ENCODE results near the gene VDAC1. TPM values are rescaled to one million over a fixed set of nuclear protein-coding genes. Genes with fewer than 3 reads are reported as not detected.

Gene VDAC1, protein sequence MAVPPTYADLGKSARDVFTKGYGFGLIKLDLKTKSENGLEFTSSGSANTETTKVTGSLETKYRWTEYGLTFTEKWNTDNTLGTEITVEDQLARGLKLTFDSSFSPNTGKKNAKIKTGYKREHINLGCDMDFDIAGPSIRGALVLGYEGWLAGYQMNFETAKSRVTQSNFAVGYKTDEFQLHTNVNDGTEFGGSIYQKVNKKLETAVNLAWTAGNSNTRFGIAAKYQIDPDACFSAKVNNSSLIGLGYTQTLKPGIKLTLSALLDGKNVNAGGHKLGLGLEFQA
- 384 to 409 TPM (median 402 TPM) in 5 replicates for total RNA-seq (2022; extraction: Qiagen RNA extraction; ENCODE audit: low read depth)

GRCh38 chr5:134004626-134005416 is at the start of gene VDAC1:
VDAC1 (minus strand) TSS chr5:134004975; CDS start chr5:133993012, 11,963 bp downstream.

GRCh38 chr5:133968204-133968980 is 36.4 kb downstream of the VDAC1 start, which contains the start of gene C5orf15:
C5orf15 (minus strand) TSS chr5:133968625; CDS start chr5:133968584, 41 bp downstream.

Other genes starting within 250 kb of the VDAC1 start
- gene C5orf15, start 36.4 kb downstream of the VDAC1 start, total RNA-seq (2022; extraction: Qiagen RNA extraction; ENCODE audit: low read depth), result 44.8 to 60.1 TPM (median 55.1 TPM) in 5 replicates
- gene TCF7, start 109.7 kb upstream of the VDAC1 start, total RNA-seq (2022; extraction: Qiagen RNA extraction; ENCODE audit: low read depth), result 10.0 to 14.9 TPM (median 13.3 TPM) in 5 replicates
- gene SKP1, start 172.0 kb upstream of the VDAC1 start, total RNA-seq (2022; extraction: Qiagen RNA extraction; ENCODE audit: low read depth), result 587 to 794 TPM (median 595 TPM) in 5 replicates
- gene PPP2CA, start 221.1 kb upstream of the VDAC1 start, total RNA-seq (2022; extraction: Qiagen RNA extraction; ENCODE audit: low read depth), result 268 to 302 TPM (median 279 TPM) in 5 replicates

All from A549 treated with ZK216348 at 1 μM for 4 hours (cell line).